Calu3 (cell line): ENCODE data around the gene CFAP43. TPM values are rescaled to one million over a fixed set of nuclear protein-coding genes. Genes with fewer than 3 reads are reported as not detected.

Experiments
- BruUV-seq: library from RNA; stranded (reverse); fragments of 400-500 nt; replicated peaks from 2 replicates; lab custom pipeline; 2021; lab: Mats Ljungman, UMichigan
- CTCF ChIA-PET: fragments of 300-600 bp; sonication (Branson Sonifier 250); formaldehyde crosslinking; loops from one replicate; lab custom pipeline; 2022; ENCODE audit warnings: antibody characterized with exemption; lab: Charles Lee
- DNase-seq: peaks from one replicate; pipeline ENCODE4 v3.0.0; 2022
- H3K27ac Mint-ChIP-seq: one replicate; pipeline ENCODE4 v1.8.0; 2022; ENCODE audit warnings: mixed read lengths; ENCODE audit not compliant: unreplicated experiment
- H3K27me3 Mint-ChIP-seq: one replicate; pipeline ENCODE4 v1.8.0; 2022; ENCODE audit warnings: mixed read lengths; ENCODE audit not compliant: unreplicated experiment
- H3K36me3 Mint-ChIP-seq: one replicate; pipeline ENCODE4 v1.8.0; 2022; ENCODE audit warnings: mild to moderate bottlenecking, moderate library complexity, mixed read lengths; ENCODE audit not compliant: insufficient read depth, unreplicated experiment
- H3K4me1 Mint-ChIP-seq: one replicate; pipeline ENCODE4 v1.8.0; 2022; ENCODE audit warnings: mild to moderate bottlenecking, low read depth, mixed read lengths; ENCODE audit not compliant: unreplicated experiment
- H3K4me3 Mint-ChIP-seq: one replicate; pipeline ENCODE4 v1.8.0; 2022; ENCODE audit warnings: mild to moderate bottlenecking, low read depth, moderate library complexity, mixed read lengths; ENCODE audit not compliant: unreplicated experiment
- H3K9me3 Mint-ChIP-seq: one replicate; pipeline ENCODE4 v1.8.0; 2022; ENCODE audit warnings: low read depth, mixed read lengths; ENCODE audit not compliant: unreplicated experiment
- CTCF ChIP-seq: fragments of 200-600 bp; IDR thresholded peaks from one replicate; pipeline ENCODE4 v1.8.0; 2022; ENCODE audit warnings: antibody characterized with exemption; ENCODE audit not compliant: unreplicated experiment
- intact Hi-C: fragments of 100-400 bp; cut with micrococcal nuclease; formaldehyde crosslinking; loops from one replicate; pipeline ENCODE4 v1.10.0; 2022; ENCODE audit not compliant: unreplicated experiment
- total RNA-seq: library from RNA; stranded (reverse); gene quantifications from 2 replicates; pipeline ENCODE4 v1.2.3, GENCODE V29; 2022

CFAP43 gene
- total RNA-seq, 1 experiment from 2014 or later, result 0.94 TPM

DNA sequence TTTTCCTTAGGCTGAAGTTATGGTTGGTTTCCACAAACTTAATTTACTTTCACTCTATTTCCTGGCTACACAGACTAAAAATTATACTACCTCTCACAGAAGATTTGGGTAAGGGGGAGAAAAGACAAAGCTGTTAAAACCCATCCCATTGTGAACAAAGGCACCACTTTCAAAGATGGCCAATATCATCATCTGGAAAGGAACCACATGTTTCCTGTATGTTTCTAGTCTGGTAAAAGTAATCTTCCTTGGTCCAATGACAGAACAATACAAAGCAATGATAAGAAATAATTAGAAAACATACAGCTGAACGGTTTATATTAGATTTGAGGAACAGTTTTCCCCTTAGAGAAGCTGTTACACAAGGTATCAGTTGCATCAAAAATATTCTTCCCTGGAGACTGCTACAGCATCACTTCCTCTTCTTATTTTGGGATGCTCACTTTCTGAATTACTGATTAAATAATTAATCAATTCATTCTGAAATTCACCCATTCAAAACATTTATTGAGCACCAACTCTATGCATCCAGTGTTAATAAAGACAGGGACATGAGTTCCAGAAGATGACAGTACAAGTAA, 118.7 kb downstream of the CFAP43 start:
- H3K4me3 Mint-ChIP-seq, result no peak overlapping the region
- H3K36me3 Mint-ChIP-seq, result peaks cover 4% of the 10 kb centered on the region
- peaks cover 5% of the 10 kb centered on the region for H3K9me3 Mint-ChIP-seq
- no peak for TF ChIP-seq CTCF
- intact Hi-C loops, result no loop called here
- CTCF ChIA-PET, result no interaction called here
- no peaks in the 10 kb centered on the region for H3K27me3 Mint-ChIP-seq
- no peak for DNase-seq
- H3K4me1 Mint-ChIP-seq, result peaks cover 40% of the 10 kb centered on the region
- no peak overlapping the region for H3K27ac Mint-ChIP-seq
- no TSS peak for BruUV-seq

DNA sequence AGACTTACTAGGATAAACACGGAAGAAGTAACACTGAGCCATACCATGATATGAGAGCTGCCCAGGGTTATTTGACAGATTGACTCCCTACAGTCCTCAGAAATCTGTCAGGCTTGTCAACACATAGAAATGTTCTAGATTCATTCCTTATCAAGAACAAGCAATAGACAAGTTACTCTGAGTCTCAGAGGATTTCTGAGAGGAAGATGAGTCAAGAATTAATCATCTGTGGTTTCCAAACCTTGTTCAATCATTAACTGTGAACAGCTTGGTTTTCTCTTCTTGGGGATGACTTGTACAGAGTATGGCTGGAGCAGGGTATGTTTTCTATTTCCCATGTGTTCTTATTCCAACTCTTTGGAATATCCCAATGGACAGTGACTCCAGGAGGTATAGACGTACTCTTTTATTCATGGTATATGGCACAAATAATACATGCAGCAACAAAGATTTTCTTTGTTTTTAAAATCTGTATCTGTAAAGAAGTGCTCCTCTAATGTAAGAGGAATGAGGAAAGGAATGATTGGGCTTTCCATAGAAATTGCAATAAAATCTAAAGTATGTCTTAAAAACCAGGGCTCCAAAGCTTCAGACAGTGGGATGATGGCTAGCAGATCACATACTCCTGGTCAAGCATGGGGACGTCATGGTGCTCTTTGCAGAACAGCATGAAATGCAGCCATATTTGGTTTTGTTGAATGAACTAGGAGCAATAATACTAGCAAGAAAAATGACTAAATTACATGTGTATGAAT, 122.1 kb downstream of the CFAP43 start:
- H3K9me3 Mint-ChIP-seq, result peaks cover 5% of the 10 kb centered on the region
- H3K4me3 Mint-ChIP-seq, result no peak overlapping the region
- CTCF ChIA-PET, result interaction anchor here (1.0 to 2.1 kb wide), 2 partner anchors 11 to 12 kb away, joined by 4 read pairs; partner anchors contain the start of gene SFR1
- no TSS peak for BruUV-seq
- DNase-seq, result no peak
- intact Hi-C loops, result no loop called here
- no peak for TF ChIP-seq CTCF
- no peaks in the 10 kb centered on the region for H3K27me3 Mint-ChIP-seq
- peaks cover 19% of the 10 kb centered on the region for H3K4me1 Mint-ChIP-seq
- H3K36me3 Mint-ChIP-seq, result no peaks in the 10 kb centered on the region
- peak overlapping the region; percentile 63 for H3K27ac Mint-ChIP-seq

- Mint-ChIP-seq H3K27me3 (no peaks in the 10 kb centered on the region), H3K4me1 (no peaks in the 10 kb centered on the region), H3K4me3 (no peak overlapping the region), H3K9me3 (no peaks in the 10 kb centered on the region), H3K36me3 (no peaks in the 10 kb centered on the region), H3K27ac (no peak overlapping the region)
- intact Hi-C loops, result no loop called here
- TF ChIP-seq CTCF, result no peak
- no TSS peak for BruUV-seq
- DNase-seq, result no peak
- CTCF ChIA-PET, result no interaction called here
Observed at GRCh38 chr10:104104926-104105325, 127.2 kb downstream of the CFAP43 start.

- Mint-ChIP-seq H3K9me3 (no peaks in the 10 kb centered on the region), H3K27me3 (no peaks in the 10 kb centered on the region), H3K27ac (no peak overlapping the region), H3K4me3 (no peak overlapping the region), H3K4me1 (no peaks in the 10 kb centered on the region), H3K36me3 (no peaks in the 10 kb centered on the region)
- CTCF ChIA-PET, result no interaction called here
- TF ChIP-seq CTCF, result no peak
- no TSS peak for BruUV-seq
- intact Hi-C loops, result no loop called here
- DNase-seq, result no peak
Observed at GRCh38 chr10:104104418-104104817, 127.7 kb downstream of the CFAP43 start.
